IPS-18a (cell line): ENCODE data around the gene PHC2.
"Not testable (repeated sequence)": the region's sequence is repeated elsewhere in the genome, so short reads cannot be mapped to it uniquely, and the experiment has no call there.

Source experiments
- H3K27ac ChIP-seq: one replicate; pipeline ENCODE4 v1.5.1; 2013; ENCODE audit warnings: low read length
- H3K27me3 ChIP-seq: one replicate; pipeline ENCODE4 v1.6.1; 2013; ENCODE audit warnings: mild to moderate bottlenecking, low read length; ENCODE audit not compliant: control insufficient read depth, insufficient read depth
- H3K36me3 ChIP-seq: one replicate; pipeline ENCODE4 v1.6.1; 2013; ENCODE audit warnings: low read depth, low read length; ENCODE audit not compliant: control insufficient read depth
- H3K4me1 ChIP-seq: one replicate; pipeline ENCODE4 v1.6.1; 2013; ENCODE audit warnings: low read depth, low read length; ENCODE audit not compliant: control insufficient read depth
- H3K4me3 ChIP-seq: one replicate; pipeline ENCODE4 v1.5.1; 2013; ENCODE audit warnings: low read length
- H3K9ac ChIP-seq: one replicate; pipeline ENCODE4 v1.6.1; 2013; ENCODE audit warnings: mild to moderate bottlenecking, low read length, moderate library complexity
- H3K9me3 ChIP-seq: one replicate; pipeline ENCODE4 v1.6.1; 2013; ENCODE audit warnings: low read depth, low read length; ENCODE audit not compliant: control insufficient read depth

The PHC2 gene

DNA sequence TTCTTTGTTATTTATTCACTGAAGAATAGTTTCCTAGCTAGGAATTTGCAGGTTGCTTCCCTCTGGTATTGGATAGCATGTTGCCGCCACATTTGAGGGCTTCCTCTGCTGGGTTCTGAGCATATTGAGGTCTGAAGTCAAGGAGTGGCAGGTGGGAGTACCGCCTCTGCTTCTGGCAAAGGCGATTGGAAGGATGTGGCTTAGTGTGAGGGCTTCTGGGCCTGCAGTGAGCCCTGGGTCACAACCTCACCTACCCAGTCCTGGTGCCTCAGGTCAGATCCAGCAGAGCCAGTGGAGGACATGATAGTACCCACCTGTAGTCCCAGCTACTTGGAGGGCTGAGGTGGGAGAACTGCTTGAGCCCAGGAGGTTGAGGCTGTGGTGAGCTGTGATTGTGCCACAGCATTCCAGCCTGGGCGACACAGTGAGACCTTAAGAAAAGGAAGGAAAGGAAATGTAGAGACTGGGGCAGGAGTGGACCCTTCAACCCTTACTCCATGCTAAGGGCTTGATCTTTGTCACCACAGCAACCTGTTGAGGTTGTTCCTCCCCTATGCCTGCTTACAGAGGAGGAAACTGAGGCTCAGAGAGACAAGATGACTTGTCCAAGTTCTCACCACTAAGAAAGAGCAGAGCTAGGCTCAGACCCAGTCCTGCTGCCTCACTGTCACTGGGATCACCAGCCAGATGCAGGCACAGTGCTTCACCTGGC lies 132.8 kb downstream of the PHC2 start:
- H3K27me3 ChIP-seq: no peaks in the 10 kb centered on the region
- H3K36me3 ChIP-seq: peaks cover 14% of the 10 kb centered on the region
- no peak overlapping the region for H3K4me3 ChIP-seq
- H3K9me3 ChIP-seq: no peaks in the 10 kb centered on the region
- H3K27ac ChIP-seq: no peak overlapping the region
- peaks cover 7% of the 10 kb centered on the region for H3K4me1 ChIP-seq
- no peak overlapping the region for H3K9ac ChIP-seq

DNA sequence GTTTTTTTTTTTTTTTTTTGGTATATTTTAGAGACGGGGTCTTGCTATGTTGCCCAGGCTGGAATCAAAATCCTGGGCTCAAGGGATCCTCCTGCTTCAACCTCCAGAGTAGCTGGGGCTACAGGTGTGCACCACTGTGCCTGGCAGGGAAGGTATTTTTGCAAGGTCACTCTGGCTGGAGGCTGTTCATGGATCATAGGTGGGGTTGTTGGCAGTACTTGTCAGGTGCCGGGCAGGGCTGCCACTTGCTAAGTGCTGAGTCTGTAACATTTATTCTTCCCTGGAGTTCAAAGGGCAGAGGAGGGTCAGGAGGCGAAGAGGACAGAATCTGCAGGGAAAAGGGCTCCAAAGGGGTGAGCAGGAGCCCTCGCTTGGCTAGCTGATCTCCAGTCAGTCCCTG lies 134.1 kb downstream of the PHC2 start:
- H3K4me3 ChIP-seq: no peak overlapping the region
- H3K27me3 ChIP-seq: no peaks in the 10 kb centered on the region
- H3K4me1 ChIP-seq: peaks cover 7% of the 10 kb centered on the region
- H3K9me3 ChIP-seq: no peaks in the 10 kb centered on the region
- no peak overlapping the region for H3K27ac ChIP-seq
- peaks cover 14% of the 10 kb centered on the region for H3K36me3 ChIP-seq
- H3K9ac ChIP-seq: no peak overlapping the region

DNA sequence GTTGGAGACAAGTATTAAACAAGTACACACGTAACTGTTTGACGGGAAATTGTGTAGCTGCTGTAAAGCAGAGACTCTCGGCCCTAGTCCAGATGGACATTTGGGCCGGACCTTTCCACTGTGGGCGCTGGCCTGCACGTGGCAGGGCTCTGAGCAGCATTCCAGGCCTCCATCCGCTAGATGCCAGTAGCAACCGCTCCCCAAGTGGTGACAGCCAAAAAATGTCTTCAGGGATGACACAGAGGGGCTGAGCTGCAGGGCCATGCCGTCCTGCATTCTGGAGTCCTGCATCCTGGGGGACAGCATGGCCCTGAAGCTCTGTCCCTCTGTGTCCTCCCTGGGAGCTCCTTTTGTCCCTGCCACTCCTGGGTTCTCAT lies 134.8 kb downstream of the PHC2 start:
- H3K27me3 ChIP-seq: no peaks in the 10 kb centered on the region
- no peak overlapping the region for H3K4me3 ChIP-seq
- H3K27ac ChIP-seq: no peak overlapping the region
- no peaks in the 10 kb centered on the region for H3K9me3 ChIP-seq
- no peak overlapping the region for H3K9ac ChIP-seq
- H3K36me3 ChIP-seq: peaks cover 14% of the 10 kb centered on the region
- H3K4me1 ChIP-seq: peaks cover 7% of the 10 kb centered on the region

DNA sequence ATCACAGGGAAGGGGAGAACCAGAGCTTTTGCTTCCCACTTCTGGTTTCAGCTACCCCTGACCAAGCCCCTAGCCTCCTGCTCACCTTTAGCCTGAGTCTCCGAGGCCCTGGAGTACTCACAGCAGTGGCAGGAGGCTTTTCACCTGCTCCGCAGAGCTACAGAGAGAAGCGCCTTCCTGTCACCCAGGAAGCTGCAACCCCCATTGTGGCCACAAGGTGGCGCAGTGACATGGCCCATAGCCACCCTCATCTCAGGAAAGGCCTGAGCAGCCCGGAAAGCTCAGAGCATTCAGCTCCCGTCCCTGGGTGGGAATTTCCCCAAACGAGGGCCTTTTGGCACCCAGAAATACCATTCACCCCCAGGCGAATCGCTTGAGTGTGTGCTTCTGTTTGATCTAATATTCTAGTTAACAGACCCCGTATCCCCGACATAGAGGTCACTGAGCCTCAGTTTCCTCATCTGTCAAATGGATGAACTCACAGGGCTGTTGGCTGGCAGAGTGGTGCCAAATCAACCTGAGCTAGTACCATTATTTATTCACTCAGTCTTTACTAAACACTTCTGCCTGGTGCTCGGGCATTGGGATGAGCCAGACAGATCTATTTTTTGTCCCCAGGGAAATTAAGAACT lies 135.3 kb downstream of the PHC2 start:
- Histone ChIP-seq H3K4me3 (no peak overlapping the region), H3K27me3 (no peaks in the 10 kb centered on the region), H3K36me3 (peaks cover 14% of the 10 kb centered on the region), H3K27ac (no peak overlapping the region), H3K9me3 (no peaks in the 10 kb centered on the region), H3K4me1 (peaks cover 7% of the 10 kb centered on the region), H3K9ac (no peak overlapping the region)

DNA sequence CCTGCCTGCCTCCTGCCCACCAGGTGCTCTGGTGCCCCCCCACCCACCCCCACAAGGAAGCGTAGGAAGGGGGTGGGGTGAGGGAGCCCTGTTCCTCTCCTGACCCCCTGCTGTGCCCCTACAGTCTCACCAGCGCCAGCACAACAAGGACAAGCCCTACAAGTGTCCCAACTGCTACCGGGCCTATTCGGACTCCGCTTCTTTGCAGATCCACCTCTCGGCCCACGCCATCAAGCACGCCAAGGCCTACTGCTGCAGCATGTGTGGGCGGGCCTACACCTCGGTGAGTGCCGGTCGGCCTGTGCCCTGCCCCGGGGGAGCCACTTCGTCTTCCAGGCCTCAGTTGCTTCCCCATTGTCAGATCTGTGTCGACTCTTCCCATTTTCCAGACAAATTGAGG lies 135.9 kb downstream of the PHC2 start:
- H3K36me3 ChIP-seq: peaks cover 14% of the 10 kb centered on the region
- H3K4me3 ChIP-seq: no peak overlapping the region
- no peaks in the 10 kb centered on the region for H3K27me3 ChIP-seq
- H3K27ac ChIP-seq: no peak overlapping the region
- no peaks in the 10 kb centered on the region for H3K9me3 ChIP-seq
- H3K4me1 ChIP-seq: peaks cover 7% of the 10 kb centered on the region
- H3K9ac ChIP-seq: no peak overlapping the region

DNA sequence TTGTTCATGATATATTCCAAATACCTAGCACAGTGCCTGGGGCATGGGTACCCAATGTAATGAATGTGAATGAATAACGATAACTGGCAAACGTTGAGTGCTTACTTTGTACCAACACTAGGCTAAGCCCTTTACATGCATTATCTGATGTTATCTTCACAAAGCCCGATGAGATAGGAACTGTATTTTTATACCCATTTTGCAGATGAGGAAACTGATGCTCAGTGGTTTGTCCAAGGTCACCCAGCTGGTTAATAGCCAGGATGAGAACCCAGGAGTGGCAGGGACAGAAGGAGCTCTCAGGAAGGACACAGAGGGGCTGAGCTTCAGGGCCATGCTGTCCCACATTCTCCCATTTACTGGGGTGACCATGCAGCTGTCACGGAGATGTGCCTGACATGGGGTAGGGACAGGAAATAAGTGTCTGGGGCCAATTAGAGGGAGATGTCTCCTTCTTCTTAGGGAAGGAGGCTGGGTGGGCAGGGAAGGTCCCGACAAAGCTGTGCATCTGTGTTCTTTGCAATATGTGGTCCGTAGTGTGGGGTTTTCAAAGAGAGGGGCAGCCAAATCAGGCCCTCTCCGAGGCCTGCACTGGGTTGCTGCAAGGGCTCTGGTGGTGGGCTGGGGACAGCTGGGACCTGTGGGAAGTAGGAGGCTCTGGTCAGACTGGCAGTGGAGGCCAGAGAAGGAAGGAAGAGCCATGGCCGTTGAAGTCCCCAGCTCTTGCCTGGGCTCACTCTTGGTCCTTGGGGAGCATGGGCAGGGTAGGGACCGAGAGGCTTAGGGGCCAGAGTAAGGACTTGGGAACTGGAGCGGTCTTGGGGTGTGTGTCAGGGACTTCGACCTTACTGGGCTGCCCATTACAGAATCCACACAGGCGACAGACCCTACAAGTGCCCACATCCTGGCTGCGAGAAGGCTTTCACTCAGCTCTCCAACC lies 136.6 kb downstream of the PHC2 start:
- Histone ChIP-seq H3K4me3 (no peak overlapping the region), H3K36me3 (peaks cover 14% of the 10 kb centered on the region), H3K9me3 (no peaks in the 10 kb centered on the region), H3K9ac (no peak overlapping the region), H3K4me1 (peaks cover 3% of the 10 kb centered on the region), H3K27ac (no peak overlapping the region), H3K27me3 (no peaks in the 10 kb centered on the region)

DNA sequence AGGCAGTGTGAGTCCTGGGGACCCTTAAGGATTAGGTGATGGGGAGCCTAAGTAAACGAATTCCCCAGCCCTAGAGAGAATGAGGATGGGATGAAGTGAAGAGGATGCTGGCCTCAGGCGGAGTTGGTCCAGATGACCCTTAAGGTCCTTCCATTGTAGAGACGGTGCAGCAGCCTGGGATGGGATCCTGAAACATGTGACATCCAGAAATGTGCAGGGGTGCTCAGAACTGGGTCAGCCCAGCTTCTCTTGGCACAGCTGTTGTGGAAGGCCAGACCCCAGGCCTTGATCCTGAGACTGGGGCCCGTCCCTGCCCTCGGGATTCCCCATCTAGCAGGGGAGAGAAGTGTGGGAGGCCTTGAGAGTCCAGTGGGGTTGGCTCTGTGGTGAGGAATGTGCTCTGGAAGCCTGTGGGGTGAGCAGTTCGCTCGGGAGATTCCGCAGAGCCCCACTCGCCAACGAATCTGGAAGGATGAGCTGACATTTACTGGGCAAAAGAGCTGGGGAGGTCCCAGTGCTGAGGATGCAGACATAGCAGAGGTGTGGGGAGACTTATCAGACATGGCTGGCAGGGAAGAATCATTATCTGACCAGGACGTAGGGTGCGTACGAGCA lies 138.1 kb downstream of the PHC2 start:
- Histone ChIP-seq H3K4me1 (peaks cover 3% of the 10 kb centered on the region), H3K9ac (no peak overlapping the region), H3K27me3 (no peaks in the 10 kb centered on the region), H3K36me3 (peaks cover 14% of the 10 kb centered on the region), H3K27ac (no peak overlapping the region), H3K9me3 (no peaks in the 10 kb centered on the region), H3K4me3 (no peak overlapping the region)

DNA sequence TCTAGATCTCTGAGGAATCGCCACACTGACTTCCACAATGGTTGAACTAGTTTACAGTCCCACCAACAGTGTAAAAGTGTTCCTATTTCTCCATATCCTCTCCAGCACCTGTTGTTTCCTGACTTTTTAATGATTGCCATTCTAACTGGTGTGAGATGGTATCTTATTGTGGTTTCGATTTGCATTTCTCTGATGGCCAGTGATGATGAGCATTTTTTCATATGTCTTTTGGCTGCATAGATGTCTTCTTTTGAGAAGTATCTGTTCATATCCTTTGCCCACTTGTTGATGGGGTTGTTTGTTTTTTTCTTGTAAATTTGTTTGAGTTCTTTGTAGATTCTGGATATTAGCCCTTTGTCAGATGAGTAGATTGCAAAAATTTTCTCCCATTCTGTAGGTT lies 140.3 kb downstream of the PHC2 start:
- not testable (repeated sequence) for H3K9me3 ChIP-seq, H3K27me3 ChIP-seq, H3K27ac ChIP-seq, H3K36me3 ChIP-seq, H3K4me3 ChIP-seq, H3K4me1 ChIP-seq, H3K9ac ChIP-seq

DNA sequence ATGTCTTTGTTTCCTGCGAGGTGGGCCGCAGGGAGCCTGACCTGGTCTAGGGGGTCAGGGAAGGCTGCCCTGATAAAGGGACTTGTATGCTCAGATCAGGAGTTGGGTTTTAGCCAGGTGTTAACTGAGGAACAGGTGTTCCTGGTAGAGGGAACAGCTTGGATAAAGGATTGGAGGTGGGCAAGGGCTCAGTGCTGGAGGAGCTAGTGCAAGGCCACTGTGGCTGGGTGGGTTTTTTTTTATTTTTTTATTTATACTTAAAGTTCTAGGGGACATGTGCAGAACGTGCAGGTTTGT lies 141.1 kb downstream of the PHC2 start:
- no peaks in the 10 kb centered on the region for H3K27me3 ChIP-seq
- no peaks in the 10 kb centered on the region for H3K9me3 ChIP-seq
- no peaks in the 10 kb centered on the region for H3K4me1 ChIP-seq
- H3K4me3 ChIP-seq: no peak overlapping the region
- no peak overlapping the region for H3K9ac ChIP-seq
- H3K27ac ChIP-seq: no peak overlapping the region
- H3K36me3 ChIP-seq: peaks cover 2% of the 10 kb centered on the region

DNA sequence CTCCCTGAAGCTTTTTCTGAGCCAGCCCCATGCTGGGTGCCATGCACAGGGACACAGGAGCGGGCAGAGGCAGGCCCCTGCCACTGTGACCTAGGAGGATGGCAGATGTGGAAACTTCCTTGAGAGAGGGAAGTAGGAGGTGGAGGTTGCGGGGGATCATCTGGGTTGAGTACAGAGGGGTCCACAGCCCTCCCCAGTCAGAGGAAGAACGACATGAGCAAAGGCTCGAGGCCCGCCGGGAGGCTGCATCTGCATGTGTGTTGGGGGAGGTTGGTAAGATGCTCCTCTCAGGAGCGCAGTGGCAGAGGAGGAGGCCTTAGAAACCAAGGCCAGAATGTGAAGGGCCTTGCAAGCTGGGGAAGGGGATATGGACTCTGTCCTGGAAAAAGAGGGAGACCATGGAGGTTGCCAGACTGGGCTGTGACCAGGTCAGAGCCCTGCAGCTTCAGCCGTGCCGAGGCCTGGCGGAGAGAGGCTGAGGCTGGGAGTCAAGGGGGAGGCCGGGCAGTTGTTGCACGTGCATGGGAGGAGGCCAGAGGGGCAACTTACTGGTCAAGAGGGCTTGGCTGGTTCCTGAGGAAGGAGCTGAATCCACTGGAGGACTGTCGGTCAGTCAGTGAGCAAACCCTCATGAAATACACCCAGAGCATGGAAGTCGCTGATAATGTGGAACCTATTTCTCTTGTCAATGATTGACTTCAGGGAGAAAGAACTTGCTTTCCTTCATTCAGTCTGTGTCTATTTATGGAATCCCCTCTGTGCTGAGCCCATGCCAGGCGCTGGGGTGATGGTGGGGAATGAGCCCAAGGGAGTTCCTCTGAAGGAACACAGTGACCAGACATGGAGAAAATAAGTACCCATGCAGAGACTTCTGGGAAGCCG lies 141.7 kb downstream of the PHC2 start:
- Histone ChIP-seq H3K27me3 (no peaks in the 10 kb centered on the region), H3K9me3 (no peaks in the 10 kb centered on the region), H3K4me3 (no peak overlapping the region), H3K9ac (no peak overlapping the region), H3K4me1 (no peaks in the 10 kb centered on the region), H3K27ac (no peak overlapping the region), H3K36me3 (peaks cover 3% of the 10 kb centered on the region)

DNA sequence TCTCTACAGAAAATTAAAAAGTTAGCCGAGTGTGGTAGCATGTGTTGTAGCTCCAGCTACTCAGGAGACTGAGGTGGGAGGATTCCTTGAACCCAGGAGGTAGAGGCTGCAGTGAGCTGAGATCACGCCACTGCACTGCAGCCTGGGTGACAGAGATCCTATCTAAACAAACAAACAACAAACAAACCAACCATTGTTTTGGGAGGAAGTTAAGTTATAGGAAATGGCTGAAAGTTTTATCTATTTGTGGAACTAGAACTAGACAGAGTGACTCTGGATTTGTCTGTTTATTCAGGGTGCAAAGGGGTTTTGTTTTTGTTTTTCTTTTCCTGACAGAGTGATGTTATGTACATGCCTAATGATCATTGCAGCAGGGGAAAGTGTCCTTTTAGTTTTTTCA lies 143.6 kb downstream of the PHC2 start:
- Histone ChIP-seq H3K4me1 (no peaks in the 10 kb centered on the region), H3K36me3 (peaks cover 16% of the 10 kb centered on the region), H3K27me3 (no peaks in the 10 kb centered on the region), H3K4me3 (no peak overlapping the region), H3K9me3 (no peaks in the 10 kb centered on the region), H3K9ac (no peak overlapping the region), H3K27ac (no peak overlapping the region)
